Measurements from ENCODE around the gene DNAJC5.
"Not testable (repeated sequence)": the region's sequence is repeated elsewhere in the genome, so short reads cannot be mapped to it uniquely, and the experiment has no call there.

The DNAJC5 gene, protein sequence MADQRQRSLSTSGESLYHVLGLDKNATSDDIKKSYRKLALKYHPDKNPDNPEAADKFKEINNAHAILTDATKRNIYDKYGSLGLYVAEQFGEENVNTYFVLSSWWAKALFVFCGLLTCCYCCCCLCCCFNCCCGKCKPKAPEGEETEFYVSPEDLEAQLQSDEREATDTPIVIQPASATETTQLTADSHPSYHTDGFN

DNA sequence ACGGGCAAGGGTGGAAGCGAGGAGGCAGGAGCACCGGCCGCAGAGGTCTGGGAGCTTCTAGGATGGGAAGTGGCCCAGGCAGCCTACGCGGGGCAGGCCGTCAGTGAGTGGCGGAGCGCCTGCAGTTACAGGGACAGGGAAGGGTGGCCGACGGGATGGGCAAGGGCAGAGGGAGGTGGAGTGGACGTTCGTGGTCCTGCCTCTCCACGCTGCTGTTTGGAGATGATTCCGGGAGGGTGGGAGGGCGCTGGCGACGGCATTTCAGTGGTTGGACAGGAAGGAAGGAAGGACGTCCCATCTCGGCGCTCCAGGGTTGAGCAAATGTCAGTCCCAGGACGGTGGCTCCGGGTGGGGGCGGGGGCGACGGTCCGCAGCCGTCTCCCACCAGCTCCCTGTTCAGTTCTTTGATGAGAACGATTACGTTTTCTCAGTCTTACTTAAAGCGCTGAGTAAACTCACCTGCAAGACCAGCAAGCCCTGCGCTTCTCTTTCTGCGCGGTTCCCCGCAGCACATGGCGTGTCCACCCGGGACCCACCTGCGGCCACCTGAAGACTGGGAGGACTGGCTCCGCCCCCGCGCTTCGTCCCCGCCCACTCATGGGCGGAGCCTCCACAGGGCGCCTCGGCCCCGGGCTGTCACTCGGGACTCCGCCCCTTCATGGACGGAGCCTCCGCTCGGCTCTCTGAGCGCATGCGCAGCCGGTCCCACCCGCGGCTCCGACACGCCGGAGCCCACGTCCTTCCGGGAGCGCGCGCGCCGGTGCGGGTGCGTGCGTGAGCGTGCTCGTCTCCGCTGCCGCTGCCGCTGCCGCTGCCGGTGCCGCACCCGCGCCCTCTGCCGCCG, at the start of gene DNAJC5:
Gene DNAJC5, plus strand, starts transcription at position 769 of the 844 bp plus-strand sequence. CDS start 33,220 bp downstream, outside the sequence.
- DNase-seq: peak; percentile 74

DNA sequence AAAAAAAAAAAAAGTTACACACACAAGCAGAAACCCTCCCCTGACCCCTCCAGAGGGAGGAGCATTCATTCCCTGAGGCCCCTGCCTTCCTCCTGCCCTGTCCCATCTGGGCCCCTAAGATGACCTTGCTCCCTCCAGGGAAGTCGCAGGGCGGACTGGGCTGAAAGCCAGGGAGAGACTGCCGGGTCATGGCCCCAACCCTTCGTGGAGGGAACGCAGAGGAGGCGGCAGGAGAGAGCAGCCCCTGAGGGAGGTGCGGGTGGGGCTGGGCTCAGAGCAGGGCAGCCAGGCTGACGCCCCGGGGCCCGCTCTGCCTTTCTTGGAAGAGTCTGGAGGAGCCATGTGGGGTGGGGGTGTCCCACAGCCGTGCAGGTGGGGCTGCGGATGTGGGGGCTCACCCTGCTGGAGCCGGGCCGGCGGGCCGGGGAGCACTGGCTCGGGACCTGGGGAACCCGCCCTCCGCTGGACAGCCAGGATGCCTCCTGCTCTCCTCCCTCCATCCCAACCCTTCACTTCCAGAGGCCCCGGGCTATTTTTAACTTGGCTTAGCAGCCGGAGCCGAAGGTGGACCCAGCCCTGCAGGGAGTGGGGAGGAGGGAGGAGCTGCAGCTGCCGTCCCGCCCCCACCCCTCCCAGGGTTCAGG, 48.7 kb upstream of the DNAJC5 start:
- DNase-seq: no peak

DNA sequence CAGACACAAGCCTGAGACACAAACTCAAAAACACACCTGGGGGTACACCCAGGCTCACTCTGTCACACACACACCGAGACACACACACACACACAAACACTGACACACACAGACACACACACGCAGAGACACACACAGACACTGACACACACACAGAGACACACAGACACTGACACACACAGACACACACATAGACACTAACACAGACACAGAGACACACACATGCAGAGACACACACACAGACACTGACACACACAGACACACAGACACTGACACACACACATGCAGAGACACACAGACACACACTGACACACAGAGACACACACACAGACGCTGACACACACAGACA, 48.1 kb upstream of the DNAJC5 start:
- no peak for DNase-seq

DNA sequence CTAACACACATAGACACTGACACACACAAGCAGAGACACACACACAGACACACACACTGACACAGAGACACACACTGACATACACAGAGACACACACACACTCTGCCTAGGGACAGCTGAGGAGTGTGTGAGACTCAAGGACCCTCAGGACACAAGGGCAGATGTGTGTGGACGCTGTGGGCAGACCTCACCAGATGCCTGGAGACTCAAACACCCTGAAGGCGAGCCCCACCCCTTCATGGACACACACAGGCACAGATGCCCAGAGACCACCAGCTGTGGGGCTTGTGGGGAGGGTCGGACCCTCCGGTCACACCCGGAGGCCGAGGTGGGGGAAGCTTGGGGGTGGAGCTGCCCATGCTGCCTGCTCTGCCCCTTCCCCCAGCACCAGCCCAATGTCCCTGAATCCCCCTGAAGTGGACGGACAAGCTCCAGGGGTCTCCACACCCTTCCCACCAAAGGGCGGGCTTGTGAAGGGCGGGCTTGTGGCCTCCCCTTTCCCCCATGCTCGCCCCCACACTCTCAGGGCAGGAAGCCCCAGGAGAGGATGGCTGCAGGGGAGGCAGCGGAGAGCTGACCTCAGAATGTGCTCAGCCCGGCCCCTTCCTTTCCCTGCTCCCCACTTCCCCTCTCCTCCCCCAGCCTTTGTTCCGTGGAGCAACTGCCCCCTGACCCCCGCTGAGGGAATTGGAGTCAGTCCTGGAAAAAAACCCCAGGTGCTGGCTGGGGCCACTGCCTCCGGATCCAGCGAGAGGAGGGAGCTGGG, 47.5 kb upstream of the DNAJC5 start:
- no peak for DNase-seq

DNA sequence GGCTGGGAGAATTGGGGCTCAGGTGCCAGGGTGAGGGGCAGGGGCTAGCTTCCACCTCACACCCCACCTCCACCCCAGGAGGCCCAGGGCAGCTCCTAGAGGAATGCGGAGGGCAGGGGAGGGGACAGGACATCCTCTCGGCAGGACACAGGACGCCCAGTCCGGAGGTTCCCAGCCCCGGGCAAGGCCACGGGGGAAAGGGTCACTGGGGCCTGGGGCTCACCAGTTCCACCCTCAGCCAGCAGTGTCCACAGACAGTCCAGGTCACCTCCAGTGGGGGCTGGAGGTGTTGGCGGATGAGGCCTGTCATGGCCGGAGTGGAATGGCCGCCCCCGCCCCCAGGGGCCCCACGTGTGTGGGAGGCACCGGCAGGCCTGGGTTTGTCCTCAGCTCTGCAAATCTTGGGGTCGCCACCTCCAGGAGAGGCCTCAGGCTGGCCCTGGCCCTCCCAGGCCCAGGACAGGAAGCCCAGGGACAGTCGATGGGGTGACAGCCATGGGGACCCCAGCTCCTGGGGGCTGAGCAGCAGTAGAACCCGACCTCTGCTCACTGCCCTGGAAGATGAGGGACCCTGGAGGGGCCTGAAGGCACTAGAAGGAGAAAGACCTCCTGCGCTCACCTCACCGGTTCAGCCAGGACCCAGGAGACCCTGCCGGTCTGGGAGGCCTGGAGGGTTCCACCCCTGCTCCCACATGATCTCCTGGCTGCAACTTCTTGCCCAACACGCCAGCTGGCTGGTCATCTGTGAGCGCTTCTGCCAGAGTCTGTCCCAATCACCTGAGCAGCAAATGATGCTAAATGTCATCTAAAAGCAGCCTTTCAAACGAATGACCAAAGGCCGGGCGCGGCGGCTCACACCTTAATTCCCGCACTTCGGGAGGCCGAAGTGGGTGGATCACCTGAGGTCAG, 46.7 kb upstream of the DNAJC5 start:
- DNase-seq: no peak

DNA sequence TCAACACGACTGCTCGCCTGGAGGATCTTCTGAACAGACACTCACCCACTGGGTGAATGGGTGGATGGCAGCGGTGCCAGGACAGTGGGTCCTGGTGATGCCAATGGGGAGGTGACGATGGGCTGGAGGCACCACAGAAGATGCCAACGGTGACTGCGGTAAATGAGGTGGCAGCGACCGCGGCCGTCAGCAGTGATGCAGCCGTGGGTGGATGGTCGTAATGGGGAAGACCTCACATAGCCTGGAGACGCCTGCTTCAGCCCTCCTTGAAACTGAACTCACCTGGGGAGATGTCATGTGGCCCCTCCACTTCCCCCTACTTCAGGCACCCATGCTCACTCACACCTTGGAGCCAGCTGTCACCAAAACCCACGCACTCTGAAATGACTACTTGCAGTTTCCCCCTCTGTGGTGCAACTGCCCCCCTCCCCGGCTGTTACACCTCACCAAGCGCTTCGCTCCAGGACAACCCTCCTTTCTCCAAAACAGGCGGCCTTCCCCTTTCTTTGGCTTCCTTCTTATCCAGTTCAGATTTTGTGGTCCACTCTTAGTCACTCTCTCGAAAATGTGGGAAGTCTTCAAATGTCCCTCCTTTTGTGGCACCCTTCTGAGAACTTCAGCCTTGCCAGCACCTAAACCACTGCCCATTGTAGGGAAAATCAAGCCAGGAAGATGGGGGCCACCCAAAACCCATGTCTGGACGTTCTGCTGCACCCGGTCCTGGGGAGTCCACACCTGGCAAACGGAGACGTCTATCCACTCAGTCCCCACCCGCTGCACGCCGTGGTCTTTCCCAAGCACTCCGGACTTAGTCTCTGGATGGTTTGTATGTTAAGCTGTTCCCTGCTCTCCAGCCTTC, 44.0 kb upstream of the DNAJC5 start:
- no peak for DNase-seq

DNA sequence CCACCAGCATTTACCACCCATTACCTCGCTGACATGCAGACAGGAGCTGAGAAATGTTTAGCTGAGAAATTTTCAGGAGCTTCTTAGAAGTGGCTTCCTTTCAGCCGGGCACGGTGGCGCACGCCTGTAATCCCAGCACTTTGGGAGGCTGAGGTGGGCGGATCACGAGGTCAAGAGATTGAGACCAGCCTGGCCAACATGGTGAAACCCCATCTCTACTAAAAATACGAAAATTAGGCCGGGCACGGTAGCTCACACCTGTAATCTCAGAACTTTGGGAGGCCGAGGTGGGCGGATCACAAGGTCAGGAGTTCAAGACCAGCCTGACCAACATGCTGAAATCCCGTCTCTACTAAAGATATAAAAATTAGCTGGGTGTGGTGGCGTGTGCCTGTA, 43.4 kb upstream of the DNAJC5 start:
- not testable (repeated sequence) for DNase-seq

DNA sequence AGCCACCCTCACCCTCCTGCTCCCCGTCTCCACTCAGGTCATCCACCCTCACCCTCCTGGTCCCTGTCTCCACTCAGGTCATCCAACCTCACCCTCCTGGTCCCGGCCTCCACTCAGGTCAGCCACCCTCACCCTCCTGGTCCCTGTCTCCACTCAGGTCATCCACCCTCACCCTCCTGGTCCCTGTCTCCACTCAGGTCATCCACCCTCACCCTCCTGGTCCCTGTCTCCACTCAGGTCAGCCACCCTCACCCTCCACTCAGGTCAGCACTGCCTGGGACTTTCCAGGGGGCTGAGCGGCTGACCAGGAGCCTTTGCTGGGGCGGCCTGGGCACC, 41.2 kb upstream of the DNAJC5 start:
- DNase-seq: not testable (repeated sequence)

DNA sequence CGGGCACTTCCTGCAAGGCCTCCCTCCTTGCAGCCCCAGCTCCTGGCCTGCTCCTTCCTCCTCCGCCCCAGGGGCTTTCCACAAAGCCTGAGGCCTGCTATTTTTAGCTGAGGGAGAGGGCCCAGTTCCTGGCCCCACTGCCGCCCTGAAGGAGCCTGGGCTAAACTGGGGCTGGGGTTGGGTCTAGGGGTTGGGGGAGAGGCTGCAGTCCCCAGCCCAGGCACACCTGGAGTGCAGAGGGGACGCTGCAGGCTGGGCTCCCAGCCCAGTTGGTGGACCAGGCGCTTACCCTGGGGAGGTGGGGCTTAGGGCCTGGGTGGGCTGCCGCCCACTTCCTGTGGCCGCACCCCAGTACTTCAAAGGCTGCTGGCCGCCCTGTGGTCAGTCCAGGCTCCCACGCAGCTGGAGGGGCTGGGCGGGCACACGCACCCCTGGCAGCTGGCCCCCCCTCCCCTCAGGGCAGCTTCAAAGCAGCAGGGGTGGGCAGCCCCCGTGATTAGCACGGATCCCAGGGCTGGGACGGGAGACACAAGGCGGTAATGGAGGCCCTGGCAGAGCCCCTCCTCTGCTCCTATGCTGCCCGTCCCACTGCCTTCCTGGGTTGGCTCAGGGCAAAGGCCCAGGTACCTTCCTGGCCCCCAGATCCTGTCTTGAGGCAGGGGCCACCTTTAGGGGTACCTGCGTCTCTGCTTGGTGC, 40.7 kb upstream of the DNAJC5 start:
- no peak for DNase-seq

DNA sequence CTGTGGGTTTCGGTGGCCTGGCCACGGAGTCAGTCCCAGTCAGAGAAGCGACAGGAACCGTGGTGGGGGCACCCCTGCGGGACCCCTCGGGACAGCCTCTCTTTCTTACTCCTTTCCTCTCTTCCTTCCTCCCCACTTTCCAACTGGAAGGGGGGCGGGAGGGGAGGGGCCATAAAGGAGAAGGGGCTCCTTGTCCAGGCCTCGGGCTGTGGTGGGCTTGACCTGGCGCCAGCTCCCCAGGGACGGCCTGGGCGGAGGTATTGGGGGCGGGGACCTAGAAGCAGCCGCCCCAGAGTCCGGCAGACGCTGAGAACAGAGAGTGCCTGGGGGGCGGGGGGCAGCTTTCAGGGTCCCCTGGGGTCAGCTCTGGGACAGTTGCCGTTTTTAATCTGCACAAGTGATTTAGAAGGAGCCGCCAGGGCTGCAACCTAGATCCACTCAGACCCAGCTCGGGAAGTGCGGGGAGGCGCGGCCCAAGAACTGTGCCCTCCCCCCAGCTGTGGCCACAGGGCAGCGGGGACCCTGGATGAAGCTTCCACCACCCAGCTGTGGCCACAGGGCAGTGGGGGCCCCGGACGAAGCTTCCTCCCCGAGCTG, 40.1 kb upstream of the DNAJC5 start:
- no peak for DNase-seq

DNA sequence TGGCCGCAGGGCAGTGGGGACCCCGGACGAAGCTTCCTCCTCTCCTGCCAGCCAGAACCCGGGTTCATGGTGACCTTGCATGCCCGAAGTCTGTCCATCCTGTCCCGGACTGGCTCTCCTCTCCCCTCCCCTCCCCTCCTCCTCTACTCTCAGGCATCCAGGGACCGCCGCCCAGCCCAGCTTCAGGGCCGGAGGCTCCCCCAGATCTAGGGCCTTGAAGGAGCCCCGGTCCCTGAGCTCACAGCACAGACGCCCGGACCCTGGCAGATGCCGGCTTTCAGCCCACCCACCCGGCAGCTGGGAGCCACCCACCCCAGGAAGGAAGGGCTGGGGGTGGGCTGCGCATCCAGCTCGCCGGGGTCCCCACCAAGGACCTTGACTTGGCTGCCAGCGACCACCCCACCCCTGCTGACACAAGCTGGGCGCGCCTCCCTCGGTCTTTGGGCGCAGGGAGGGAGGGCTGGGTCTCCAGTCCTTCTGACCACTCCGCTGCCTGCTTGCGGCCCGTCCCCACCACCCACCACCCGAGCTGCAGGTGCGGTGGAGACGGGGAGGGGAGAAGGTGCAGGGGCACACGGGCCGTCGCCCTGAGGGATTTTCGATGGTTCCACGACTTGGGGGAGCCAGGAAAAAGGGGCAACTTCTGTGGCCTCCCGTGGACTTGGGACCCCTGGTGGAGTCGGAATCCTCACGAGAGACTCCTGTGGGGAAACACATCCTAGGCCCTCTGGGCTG, 39.4 kb upstream of the DNAJC5 start:
- no peak for DNase-seq

DNA sequence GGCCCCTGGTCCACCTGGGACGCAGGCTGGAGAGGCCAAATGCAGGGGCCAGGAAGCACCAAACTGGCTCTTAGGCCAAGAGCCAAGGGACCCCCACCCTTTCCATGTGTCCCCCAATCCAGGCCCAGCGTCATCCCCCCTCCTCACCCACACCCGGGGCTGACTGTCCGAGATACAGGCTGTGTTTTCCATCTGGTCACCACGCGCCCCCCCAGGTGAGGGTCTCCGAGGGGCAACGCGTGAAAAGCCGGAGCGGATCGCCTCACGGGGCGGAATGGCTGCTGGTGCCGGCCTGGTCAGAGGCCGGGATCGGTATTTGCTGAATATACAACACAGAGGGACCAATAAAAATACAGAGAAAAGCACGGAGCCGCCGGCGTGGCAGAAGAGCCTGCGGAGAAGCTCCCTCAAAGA, 38.8 kb upstream of the DNAJC5 start:
- DNase-seq: no peak

DNA sequence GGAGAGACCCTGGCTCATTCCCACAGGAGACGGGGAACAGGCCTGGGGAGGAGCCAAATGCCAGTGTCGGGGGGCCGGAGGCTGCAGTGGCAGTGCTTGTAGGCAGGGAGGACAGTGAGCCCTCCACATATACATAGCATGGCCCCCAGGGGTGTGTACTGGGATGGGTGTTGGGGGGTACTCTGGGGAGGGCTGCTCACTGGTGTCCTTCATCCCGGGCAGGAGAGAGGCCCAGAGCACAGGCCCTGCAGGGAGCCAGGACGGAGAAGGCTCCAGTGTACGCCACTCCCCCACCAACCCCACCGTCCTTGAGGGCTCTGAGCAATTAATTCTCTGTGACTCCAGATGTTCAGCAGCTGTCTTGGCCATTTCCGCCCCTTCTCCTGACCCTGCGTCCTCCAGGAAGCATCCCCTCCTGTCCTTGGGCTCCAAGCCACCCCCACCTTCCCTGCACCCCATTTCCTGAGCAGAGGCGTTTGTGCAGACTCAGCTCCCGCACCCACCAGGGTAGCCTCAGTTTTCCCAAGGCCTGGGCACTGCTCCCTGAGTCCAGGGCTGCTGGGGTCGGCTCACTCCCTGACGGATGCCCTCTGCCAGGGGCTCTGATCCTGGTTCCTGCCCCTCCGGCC, 37.0 kb upstream of the DNAJC5 start:
- no peak for DNase-seq

DNA sequence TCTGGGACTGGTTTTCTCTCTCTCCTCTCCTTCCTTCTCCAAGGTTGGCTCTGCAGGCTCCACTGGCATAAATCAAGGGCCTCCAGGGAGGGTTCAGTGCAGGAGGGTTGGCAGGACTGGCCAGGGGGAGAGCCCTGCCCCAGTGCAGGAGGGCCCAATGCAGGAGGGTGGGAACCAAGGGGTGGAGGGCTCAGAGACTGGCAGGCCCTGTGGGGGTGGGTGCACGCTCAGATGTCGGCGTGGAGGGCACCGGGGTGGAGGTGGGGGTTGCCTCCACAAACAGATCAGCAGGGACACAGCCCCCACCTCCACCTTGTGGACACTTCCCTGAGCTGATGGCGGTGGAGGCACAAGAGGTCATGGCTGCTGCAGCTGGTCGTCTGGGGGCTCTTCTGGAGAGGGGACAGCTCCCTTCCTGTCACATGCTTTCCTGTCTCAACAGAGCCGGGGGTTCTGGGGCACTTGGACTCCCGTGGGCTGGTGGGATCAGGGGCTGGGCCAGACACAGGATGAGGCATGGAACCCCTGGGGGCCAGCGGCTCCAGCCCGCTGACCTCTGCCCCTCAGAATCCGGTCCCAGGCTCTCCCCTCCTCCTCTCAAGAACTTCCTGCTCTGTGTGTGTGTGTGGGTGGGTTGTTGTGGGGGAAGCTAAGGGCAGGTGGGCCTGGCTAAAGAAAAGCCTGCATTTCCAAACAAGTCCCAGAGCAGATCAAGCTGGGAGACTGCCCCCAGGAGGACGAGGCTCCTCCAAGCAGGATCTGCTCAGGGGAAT, 36.3 kb upstream of the DNAJC5 start:
- no peak for DNase-seq

DNA sequence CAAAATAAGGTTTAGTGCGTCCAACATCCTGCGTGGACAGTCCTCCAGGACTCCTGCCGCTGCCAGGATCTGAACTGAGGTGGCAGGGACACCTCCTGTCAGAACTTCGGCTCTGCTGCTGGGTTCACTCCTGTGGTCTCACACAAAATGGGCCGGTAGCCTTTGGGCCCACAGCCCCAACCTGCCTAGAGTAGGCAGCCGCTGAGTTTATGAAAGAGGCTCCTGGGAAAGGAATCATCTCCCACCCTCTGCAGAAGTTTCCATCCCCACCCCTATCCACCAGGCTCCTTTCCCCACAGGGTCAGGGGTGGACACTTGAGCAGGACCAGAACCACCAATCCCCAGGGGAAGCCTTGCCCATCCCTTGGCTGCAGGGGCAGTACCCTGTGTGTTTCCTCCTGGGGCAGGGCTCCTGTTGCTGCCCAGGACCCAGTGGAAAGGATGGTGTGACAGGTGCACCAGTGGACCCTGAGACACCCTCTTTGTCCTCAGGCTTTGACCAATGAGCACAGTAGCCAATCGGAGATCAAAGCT, 35.7 kb upstream of the DNAJC5 start:
- no peak for DNase-seq

DNA sequence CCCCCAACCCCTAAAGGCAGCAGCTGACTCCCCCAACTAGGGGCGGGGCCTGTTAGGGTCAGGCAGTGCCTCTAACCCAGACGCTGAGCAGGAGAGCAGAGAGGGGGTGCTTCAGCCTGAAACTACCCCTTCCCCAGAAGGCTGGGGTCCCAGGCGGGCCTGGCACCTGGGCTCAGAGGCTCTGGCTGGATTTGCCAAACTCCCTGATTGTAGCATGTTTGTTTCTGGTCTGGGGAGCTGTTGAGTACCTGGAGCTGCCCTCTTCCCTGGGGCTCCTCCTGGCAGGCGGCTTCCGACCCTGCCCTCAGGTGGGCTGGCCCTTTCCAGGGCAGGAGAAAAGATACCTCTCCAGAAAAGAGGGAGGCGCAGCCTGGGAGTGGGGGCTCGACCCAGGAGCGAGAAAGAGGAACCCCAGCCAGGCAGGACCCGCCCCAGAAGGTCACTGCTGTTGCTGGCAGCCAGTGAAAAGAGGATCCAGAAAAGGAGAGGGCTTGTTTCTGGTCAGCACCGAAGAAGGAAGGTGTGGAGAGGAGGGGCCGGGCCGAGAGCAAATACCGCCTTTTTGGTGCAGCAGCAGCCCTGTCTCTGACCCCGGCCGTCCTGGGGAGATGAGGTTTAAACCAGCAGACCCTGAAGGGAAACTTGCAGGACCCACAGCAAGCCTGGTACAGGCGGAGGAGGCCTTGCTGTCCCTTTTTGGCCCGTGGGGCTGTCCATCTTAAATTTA, 34.4 kb upstream of the DNAJC5 start:
- no peak for DNase-seq

DNA sequence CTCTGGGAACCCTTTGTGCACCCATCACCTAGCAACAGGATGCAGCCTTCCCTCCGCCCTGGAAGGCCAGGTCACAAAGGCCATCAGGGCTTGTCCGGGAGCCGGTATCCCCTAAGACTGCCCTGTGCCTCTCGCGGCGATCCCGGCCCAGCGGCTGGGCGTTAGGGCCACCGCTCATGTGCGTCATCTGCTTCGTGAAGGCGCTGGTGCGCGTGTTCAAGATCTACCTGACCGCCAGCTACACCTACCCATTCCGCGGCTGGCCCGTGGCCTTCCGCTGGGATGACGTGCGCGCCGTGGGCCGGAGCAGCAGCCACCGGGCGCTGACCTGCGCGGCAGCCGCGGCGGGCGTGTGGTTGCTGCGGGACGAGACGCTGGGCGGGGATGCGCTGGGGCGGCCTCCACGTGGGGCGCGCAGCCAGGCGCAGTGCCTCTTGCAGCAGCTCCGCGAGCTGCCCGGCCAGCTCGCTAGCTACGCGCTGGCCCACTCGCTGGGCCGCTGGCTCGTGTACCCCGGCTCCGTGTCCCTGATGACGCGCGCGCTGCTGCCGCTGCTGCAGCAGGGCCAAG, 33.5 kb upstream of the DNAJC5 start, which contains the start of gene ABHD16B:
Gene ABHD16B, plus strand, starts transcription at position 134 of the 570 bp plus-strand sequence. Its CDS starts 43 bp downstream, at position 177.
- DNase-seq: no peak
